GM03348 (cell line): ENCODE measurements around the gene RBMS3.

ENCODE experiments used
- DNase-seq: peaks from one replicate; pipeline ENCODE4 v3.0.0; 2012; ENCODE audit warnings: low spot score

The RBMS3 gene

GRCh38 chr3:29942297-29942696, 661.4 kb downstream of the RBMS3 start:
- no peak for DNase-seq

GRCh38 chr3:29949131-29949530, 668.3 kb downstream of the RBMS3 start:
- DNase-seq: no peak

- no peak for DNase-seq
Measured at GRCh38 chr3:29949940-29950616, 669.2 kb downstream of the RBMS3 start.

GRCh38 chr3:29952431-29952830, 671.6 kb downstream of the RBMS3 start:
- no peak for DNase-seq

- DNase-seq: no peak
Measured at GRCh38 chr3:29955413-29955812, 674.5 kb downstream of the RBMS3 start.

- DNase-seq: no peak
Measured at GRCh38 chr3:29958816-29959215, 677.9 kb downstream of the RBMS3 start.

- DNase-seq: no peak
Measured at GRCh38 chr3:29971895-29972294, 691.0 kb downstream of the RBMS3 start.

- DNase-seq: peak; percentile 54
Measured at GRCh38 chr3:29972320-29972993, 691.6 kb downstream of the RBMS3 start.

- no peak for DNase-seq
Measured at GRCh38 chr3:29973763-29974162, 692.9 kb downstream of the RBMS3 start.

- DNase-seq: no peak
Measured at GRCh38 chr3:29976871-29977270, 696.0 kb downstream of the RBMS3 start.

GRCh38 chr3:29977360-29977759, 696.5 kb downstream of the RBMS3 start:
- peak; percentile 27 for DNase-seq

GRCh38 chr3:29978036-29978435, 697.2 kb downstream of the RBMS3 start:
- no peak for DNase-seq

- DNase-seq: no peak
Measured at GRCh38 chr3:29991198-29991597, 710.3 kb downstream of the RBMS3 start.

- no peak for DNase-seq
Measured at GRCh38 chr3:30002797-30003196, 721.9 kb downstream of the RBMS3 start.

GRCh38 chr3:30003741-30004140, 722.9 kb downstream of the RBMS3 start:
- no peak for DNase-seq

- no peak for DNase-seq
Measured at GRCh38 chr3:30004481-30004880, 723.6 kb downstream of the RBMS3 start.

- DNase-seq: no peak
Measured at GRCh38 chr3:30006111-30006510, 725.2 kb downstream of the RBMS3 start.

- DNase-seq: no peak
Measured at GRCh38 chr3:30007668-30008067, 726.8 kb downstream of the RBMS3 start.

- DNase-seq: no peak
Measured at GRCh38 chr3:30011237-30011803, 730.4 kb downstream of the RBMS3 start.

- peak; percentile 59 for DNase-seq
Measured at GRCh38 chr3:30012941-30013543, 732.2 kb downstream of the RBMS3 start.

- DNase-seq: no peak
Measured at GRCh38 chr3:30017901-30018300, 737.0 kb downstream of the RBMS3 start.

- DNase-seq: no peak
Measured at GRCh38 chr3:30020380-30020779, 739.5 kb downstream of the RBMS3 start.

GRCh38 chr3:30024466-30024865, 743.6 kb downstream of the RBMS3 start:
- no peak for DNase-seq
